GF-D8 (cell line): ENCODE results near the gene SLC25A21.
"Not testable (repeated sequence)": the region's sequence is repeated elsewhere in the genome, so short reads cannot be mapped to it uniquely, and the experiment has no call there.

Experiments used
- DNase-seq: peaks from one replicate; lab custom pipeline; 2025; lab: John Stamatoyannopoulos, UW

Gene SLC25A21

DNA sequence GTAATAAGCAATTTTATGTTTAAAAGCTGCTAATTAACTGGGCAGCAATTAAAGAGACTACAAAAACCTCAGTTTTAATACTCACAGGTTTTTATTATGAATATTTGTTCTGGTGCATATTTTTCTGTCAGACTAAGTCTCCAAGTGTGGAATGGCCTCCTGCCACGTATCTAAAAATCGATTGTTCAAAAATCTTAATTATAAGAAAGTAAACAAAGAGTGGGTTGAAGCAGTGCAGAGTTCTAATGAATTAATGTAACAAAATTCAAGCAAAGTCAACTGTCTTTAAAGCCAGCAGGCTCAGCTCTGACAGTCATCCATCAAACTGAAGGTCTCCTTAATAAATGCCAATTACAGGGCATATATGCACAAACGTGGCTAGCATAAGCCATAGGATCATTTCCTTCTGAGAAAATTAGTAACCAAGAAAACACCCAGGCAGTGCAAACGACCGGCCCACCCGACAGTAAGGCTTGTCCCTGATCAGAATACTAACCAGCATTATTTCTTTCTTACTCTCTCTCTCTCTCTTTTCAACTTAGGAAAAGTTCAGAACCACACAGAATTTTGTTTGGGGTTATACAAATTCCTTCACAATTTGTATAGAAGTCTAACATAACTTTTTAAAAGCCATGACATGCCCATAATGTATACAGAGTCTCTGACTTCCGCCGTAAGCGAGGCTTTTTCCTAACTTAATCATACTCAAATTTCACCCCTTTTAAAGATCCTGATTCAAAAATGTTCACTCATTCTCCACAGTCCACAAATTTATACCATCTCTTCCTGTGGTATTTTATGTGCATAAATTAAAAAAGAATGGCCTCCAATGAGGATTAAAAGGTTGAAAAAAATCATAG lies 83.8 kb downstream of the SLC25A21 start:
- DNase-seq: no peak

DNA sequence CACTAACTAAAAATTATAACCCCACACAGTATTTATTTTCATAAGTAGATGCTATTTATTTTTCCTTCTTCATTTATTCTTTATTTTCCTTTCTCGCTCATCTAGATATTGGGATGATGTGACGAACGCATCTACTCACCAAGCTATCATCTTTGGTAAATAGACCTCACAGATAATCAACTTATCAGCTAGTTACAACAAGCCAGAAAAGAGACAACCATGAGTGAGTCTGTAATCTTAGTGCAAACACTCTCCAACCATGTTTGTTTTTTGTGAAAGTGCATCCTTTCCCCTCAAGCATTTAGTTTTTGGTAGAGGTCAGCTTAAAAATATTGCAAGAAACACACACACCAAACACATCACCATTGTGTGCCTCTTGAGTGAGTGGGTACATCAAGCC lies 84.9 kb downstream of the SLC25A21 start:
- no peak for DNase-seq

DNA sequence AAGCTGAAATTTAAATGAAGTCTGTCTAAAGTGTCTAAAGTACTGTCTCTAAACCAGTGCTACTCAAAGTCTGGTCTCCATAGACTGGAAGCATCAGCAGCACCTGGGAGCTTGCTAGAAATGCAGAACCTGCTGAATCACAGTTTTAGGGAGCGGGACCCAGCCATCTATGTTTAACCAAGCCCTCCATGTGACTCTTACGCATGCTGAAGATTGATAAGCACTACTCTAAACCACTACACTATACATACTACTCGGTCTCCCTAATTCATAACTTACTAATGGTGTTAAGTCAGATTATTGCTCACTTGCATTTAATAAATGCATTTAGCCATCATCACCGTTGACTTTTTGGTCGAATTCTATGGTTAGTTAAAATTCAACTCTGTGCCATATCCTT lies 88.8 kb downstream of the SLC25A21 start:
- no peak for DNase-seq

DNA sequence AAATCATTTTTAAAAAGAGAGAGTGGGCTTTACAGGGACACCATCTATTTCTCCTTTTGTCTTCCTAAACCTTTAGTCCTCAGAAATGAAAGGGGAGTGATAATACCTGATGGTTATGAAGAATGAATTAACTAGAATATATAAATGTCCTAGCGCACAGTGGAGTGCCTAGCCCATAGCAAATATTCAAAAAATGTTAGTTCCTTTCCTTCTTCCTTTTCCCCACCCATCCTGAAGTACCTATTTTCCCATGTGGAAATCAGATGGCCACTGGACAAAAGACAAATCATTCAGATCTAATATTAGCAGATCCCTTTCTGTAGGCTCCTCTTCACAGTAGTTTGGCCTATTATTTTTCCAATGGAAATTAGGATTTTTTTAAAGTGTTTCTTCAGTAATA lies 90.0 kb downstream of the SLC25A21 start:
- DNase-seq: no peak

DNA sequence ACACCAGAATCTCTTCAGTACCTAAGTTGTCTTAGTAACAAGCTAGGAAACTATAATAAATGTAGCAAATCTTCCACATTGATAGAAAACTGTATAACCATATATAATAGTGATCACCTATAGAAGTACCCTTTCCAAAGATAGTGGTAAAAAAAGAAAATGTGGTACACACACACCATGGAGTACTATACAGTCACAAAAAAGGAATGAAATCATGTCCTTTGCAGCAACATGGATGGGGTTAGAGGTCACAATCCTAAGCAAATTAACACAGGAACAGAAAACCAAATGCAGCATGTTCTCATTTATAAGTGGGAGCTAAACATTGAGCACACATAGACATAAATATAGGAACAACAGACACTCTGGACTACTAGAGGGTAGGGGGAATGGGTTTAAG lies 90.5 kb downstream of the SLC25A21 start:
- DNase-seq: no peak

DNA sequence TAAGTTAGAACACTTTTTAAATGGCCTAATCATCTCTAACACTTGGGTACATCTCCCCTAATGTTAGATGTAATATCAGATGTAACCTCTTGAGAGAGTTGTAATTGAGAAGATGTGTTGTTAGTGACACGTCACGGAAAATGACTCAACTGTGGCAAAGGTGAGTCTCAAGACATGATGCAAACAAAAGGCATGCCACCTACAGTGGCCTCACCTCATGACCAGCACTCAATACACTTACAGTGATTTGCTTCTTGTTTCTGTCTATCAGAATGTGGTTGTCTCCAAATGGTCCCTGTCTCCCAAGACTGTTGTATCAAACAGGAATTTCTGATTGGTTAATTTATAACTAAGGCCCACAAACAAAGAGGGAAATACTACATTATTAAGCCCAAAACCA lies 91.2 kb downstream of the SLC25A21 start:
- no peak for DNase-seq

DNA sequence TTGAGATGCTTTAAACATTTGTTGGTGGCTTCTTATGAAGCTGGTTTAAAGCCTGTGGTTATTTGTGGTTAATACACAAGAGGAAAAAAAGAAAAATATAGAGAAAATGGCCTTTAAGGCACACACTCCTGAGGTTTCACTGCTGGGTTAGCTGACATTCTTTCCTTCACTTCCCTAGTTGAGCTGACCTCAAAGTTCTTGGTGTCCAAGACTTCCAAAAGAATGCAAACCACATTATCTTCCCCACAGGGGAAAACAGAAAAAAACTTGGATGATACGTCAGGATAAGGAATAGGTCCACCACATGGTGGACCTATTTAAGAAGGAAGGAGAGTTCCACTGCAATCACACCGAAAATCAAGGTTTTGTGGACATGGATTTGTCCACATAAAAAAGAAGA lies 94.3 kb downstream of the SLC25A21 start:
- DNase-seq: no peak

DNA sequence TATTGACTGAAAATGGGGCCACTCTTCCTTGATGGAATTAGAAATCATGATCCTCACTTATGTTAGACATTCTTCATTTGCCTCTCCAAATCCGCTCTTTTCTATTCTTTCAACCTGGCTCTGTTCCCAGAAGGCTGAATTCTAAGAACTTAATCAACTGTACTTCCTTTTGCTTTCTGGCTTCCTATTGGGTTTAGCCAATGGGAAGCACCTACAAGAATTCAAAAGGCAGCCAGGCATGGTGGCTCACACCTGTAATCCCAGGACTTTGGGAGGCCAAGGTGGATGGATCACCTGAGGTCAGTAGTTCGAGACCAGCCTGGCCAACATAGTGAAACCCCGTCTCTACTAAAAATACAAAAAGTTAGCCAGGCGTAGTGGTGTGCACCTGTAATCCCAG lies 98.1 kb downstream of the SLC25A21 start:
- not testable (repeated sequence) for DNase-seq

DNA sequence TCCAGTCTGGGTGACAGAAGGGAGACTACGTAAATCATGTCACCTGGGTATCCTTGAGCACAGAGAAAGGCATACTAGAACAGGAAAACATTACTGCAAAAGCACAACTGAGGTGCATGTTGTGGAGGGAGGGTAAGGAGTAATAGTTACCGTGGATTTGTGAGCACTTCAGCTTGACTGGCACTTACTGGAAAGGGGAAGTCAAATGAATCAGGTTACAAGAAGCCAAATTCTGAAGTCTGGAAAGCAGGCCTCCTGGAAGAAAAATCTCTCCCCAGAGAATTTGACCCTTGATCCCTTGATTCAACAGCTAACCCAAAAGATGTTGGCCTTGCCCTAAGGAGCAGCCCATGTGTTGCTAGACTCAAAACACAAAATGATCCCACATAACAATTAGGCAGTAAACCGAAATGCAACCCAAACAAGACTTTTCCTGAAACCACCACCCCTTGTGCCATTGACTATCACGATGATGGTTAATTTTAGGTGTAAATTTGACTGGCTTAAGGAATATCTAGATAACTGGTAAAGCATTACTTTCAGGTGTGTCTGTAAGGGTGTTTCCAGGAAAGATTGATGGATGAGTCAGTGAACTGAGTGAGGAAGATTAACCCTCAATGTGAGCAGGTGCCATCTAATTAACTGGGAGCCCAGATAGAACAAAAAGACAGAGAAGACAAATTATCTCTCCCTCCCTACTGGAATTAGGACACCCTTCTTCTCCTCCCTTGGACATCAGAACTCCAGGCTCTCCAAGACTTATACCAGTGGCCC lies 108.8 kb downstream of the SLC25A21 start:
- DNase-seq: no peak

DNA sequence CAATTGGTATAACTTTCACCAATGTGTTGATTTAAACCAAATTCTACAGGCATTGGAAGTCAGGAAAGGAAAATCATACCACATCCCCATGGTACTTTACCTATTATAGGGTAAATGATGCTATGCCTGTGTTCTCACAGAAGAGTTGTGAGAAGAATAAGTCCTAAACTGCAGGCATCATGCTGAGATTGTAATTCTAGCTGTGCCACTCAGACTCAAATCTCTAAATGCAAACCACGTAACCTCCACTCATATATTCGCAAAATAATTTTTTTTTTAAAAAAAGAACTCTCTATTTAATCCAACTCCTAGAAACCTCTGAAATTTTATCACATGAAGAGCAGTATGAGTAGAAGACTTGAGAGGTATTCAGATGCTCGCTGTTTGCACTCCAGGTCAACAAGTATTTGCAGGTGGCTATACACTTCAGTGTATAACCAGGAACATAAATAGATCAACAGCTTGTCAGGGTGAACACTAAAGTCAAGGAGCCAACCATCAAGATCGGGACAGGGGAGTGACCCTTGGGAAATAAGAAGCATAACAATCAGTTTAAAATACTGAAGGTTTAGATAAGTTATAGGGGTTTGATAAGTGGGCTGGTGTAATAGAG lies 110.1 kb downstream of the SLC25A21 start:
- no peak for DNase-seq

DNA sequence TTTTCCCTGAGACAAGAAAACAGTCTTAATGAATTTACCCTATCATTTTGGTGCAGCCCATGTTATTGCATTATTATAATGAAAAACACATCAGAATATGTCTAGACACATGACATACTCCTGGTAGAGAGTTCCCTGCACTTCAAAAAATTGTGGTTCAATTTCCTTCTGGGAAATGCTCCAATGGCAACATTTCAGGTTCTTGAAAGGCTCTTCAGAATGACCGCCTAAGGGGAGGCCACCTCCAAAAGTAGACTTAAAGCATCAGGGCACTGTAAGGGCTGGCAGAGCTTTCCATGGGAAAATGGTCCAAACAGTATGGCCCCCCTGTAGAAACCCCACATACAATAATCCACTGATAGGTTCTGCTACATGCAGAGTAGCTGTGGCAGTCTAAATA lies 110.7 kb downstream of the SLC25A21 start:
- no peak for DNase-seq

DNA sequence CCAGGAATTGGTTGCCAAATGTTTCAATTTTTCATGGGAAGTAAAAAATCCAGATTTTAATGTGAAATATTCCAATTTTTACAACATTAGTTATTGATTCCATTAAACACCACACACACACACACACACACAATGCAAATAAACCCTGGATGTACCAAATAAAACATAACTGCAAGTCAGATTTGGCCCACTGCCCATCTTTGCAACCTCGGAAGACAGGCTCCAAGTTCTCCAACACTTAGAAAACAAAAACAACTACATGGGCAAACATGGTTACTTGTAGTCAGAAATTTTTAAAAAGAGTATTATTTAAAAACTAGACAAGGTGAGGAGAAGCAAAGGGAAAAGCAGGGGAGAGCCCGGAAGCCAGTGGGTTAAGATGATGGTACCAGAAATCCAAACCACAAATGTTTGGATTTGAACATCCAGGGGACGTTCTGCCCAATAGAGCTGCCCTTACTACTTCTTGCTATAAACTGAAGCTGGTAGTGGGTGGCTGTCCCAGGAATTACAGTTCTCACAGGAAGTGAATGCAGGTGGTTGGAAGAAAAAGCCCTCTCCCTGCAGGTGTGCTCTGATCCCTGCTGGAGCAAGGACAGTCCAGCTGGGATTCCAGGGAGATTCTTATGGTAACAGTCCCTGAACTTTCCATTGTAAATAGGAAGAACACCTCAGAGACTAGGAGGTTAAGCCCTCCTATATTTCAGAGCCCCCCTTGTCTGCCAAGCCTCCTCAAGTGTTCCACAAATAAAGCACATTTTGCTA lies 111.7 kb downstream of the SLC25A21 start:
- no peak for DNase-seq

DNA sequence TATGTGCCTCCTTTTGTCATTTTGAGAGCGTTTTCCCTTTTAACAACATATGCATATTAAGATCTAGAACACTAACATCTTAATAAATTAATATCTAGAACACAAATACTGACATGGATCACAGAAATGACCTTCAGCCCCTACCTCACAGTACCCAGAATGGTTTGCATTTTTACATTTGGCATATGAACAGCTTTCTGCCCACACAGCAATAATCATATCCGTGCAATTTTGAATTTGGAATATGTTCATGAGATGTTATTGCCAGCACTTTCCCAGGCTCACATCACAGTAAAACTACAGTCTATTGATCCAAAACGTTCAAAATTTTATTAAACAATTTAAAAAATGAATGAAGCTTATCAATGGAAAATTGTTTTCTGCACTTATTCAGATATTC lies 114.6 kb downstream of the SLC25A21 start:
- DNase-seq: no peak

DNA sequence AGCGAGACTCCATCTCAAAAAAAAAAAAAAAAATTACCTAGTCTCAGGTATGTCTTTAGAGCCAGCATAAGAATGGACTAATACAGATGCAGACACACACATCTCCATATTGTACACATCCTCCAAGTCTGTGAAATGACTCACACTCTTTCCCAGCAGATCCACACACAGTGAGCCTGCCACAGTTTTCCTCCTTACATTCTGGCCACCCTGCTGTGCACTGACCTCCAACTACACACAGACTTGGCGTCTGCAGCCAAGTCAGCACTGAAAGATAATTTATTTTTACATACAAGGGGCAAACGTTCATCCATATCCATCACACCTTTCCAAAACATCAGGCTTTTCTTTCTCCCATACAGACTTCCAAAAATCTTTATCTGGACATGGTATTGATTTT lies 115.9 kb downstream of the SLC25A21 start:
- no peak for DNase-seq

DNA sequence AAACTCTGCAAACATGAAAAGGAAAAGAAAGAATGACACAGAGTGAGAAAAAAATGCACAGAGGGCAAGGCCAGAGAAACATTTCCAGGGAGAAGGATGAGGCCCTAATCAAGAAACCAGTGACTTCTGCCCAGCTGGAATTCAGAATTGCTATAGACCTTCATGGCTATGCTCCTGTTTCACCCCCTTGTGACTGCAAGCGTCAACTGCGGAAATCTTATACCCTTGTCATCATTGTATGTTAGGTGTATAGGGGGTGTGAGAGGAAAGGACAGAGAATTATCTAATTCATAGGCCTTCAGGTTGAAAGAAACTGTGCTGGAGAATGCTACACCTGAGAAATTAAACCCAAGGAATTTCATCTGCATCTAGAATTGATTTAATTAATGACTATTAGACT lies 117.5 kb downstream of the SLC25A21 start:
- no peak for DNase-seq

DNA sequence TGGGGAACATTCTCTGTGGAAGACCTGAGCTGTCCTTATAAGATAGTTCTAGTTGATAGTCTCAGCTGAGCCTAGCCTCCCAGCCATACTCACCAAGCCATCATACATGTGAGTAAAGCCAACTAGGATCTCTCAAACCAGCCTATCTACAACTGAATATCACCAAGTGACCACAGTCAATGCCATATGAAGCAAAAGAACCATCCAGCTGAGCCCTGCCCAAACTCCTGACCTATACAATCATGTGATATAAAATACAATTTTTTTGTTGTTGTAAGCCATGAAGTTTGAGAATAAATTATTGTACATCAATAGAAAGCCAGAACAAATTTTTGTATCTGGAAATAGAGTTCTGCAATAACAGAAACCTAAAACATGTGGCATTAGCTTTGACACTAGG lies 118.3 kb downstream of the SLC25A21 start:
- DNase-seq: no peak

DNA sequence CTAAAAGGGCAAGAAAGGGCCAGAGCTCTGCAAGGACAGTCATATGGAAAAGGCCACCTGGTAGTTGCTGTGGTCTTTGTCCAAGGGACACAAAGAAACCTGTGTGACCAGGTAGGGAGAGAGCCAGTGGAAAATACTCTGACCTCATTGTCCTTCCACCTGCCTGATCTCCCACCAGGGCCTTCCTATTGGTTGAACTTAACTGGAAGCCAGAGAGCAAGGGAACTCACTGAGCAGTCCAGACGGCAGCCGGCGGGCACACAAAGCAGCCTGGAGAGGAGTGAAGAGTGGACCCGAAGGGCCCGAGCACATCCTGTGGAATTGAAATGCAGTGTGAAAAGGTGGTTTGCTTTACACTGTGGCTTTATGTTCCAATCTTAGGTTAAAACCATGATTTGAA lies 120.7 kb downstream of the SLC25A21 start:
- DNase-seq: no peak

DNA sequence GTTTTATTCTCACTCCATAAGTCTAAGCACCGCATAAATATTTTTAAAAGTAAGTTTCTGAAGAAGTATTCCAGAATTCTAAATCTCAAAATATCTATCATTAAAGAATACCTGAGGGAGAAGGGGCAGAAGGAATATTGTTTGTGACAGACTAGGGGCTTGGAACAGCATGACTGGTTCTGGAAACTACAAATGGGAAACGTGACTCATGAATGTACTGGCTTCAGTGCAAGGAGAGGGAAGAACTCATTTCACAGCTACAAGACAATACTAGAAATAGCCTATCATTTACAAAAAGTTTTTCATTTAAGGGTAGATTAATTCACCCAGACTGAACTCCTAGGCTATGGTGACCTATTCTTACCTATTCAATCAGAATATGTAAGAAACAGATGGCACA lies 121.3 kb downstream of the SLC25A21 start:
- DNase-seq: no peak

DNA sequence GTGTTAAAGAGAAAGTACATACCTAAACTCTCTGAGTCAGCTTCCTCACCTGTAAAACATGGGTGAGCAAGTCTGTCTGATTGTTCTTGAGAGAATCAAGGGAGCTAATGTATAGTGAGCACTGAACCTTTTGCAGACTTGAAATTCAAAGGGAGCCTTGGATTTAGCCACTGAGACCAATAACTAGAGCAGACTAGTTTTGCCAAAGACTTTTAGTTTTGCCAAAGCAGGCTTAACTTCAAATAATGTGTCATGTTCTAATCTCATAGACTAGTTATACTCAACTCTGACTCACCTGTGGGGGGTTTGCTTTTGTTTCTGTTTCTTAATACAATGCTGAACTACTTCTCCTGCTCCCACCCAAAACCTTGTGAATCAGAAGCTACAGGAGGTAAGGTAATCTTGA lies 123.7 kb downstream of the SLC25A21 start:
- DNase-seq: no peak

DNA sequence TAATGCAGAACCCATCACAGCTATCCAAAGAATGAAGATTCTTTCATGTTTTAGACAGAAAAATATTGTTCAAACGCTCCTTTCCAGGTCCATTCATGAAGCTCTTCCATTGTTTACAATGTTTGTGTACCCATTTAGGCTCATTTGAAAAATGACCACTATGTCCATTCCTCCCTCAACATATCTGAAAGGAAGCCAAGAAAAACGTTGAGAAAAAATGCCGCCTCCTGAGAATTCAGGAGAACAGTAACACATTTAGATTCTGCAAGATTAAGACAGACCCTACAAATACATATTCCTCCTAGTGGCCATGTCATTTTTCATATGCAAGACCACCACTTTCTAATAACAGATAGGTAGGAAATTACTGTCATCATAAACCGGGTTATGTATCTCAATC lies 124.4 kb downstream of the SLC25A21 start:
- no peak for DNase-seq

DNA sequence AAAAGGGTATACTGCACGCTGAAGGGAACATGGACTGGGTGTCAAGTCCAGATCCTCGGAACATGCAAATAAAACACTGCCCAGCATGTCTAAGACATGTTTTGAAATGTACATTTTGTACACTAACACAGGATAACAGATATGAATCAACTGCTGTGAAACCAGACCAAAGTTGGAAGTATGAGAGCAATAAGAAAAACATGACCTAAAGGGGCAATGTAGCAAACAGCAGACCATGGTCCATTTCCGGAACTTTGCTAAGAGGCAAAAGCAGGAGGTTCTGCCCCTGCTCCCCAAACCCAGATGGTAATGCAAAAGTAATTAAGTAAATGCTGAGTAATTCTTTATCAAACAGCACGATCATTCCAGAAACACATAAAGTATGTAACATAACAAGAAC lies 125.2 kb downstream of the SLC25A21 start:
- DNase-seq: no peak

DNA sequence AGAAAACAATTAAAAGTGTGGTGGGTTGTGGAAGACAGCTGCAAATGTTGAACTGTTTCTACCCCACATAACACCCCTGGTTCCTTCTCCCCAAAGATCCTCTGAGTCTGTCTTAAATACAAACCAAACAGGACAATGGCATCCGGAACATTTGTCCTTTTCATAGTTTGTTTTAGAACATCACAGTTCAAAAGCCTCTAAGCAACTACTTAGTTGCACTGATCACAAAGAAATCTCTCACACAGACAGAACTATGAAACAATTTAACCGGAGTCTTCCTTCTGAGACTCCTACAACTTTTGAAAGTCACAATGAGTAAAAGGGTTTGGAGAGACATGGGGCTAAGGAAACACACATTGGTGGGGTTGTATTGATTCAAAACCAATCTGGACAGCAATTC lies 125.6 kb downstream of the SLC25A21 start:
- no peak for DNase-seq
